CD14-positive monocyte (primary cell): ENCODE data around the gene PKD1. TPM values are rescaled to one million over a fixed set of nuclear protein-coding genes. Genes with fewer than 3 reads are reported as not detected.
A peak's percentile ranks its signal among the peaks of the same experiment; 100 is the strongest.

Experiments used
- DNase-seq, 3 donors: peaks; one replicate each; pipeline ENCODE4 v3.0.0-alpha.2; 2011 to 2022
- H2AFZ ChIP-seq: 2 replicates; pipeline ENCODE4 v1.6.0; 2012; ENCODE audit warnings: mild to moderate bottlenecking, low read depth, low read length, inconsistent platforms; ENCODE audit not compliant: insufficient read depth, poor library complexity, severe bottlenecking
- H3K27ac ChIP-seq, 2 donors: 1 replicate in 1 of 2; 2 replicates in 1 of 2; pipeline ENCODE4 v1.5.1; 2012 to 2013; ENCODE audit warnings: low read length in 2 of 2, control low read depth in 1 of 2, inconsistent platforms in 1 of 2, low read depth in 1 of 2, mild to moderate bottlenecking in 1 of 2
- H3K27me3 ChIP-seq, 2 donors: one replicate each; pipeline versions ENCODE4 v1.6.0 to v1.6.1; 2011 to 2013; ENCODE audit warnings: low read length in 2 of 2; ENCODE audit not compliant: control insufficient read depth in 2 of 2, insufficient read depth in 2 of 2
- H3K36me3 ChIP-seq, 2 donors: replicated peaks in 1 of 2; 1 replicate in 1 of 2; 2 replicates in 1 of 2; pipeline versions ENCODE4 v1.5.1 to v1.6.1; 2012 to 2013; ENCODE audit warnings: low read length in 2 of 2, control low read depth in 1 of 2, inconsistent platforms in 1 of 2, mild to moderate bottlenecking in 1 of 2; ENCODE audit not compliant: insufficient read depth in 2 of 2, control insufficient read depth in 1 of 2
- H3K4me1 ChIP-seq, 2 donors: 1 replicate in 1 of 2; 2 replicates in 1 of 2; pipeline versions ENCODE4 v1.5.1 to v1.6.1; 2012 to 2013; ENCODE audit warnings: low read length in 2 of 2, control low read depth in 1 of 2, inconsistent platforms in 1 of 2, mild to moderate bottlenecking in 1 of 2, moderate library complexity in 1 of 2; ENCODE audit not compliant: insufficient read depth in 2 of 2, control insufficient read depth in 1 of 2
- H3K4me2 ChIP-seq: replicated peaks from 2 replicates; pipeline ENCODE3; 2012; ENCODE audit warnings: low read length, moderate library complexity, mild to moderate bottlenecking; ENCODE audit not compliant: poor library complexity, severe bottlenecking; ENCODE audit errors: extremely low read depth
- H3K4me3 ChIP-seq, 3 experiments: fragments of 200-600 bp in 1 of 3; sonication (generic) in 1 of 3; replicated peaks in 1 of 3; 1 replicate in 2 of 3; 2 replicates in 1 of 3; pipeline ENCODE4 v1.5.1; 2011 to 2013; ENCODE audit warnings: low read length in 3 of 3, mild to moderate bottlenecking in 3 of 3, control low read depth in 2 of 3, low read depth in 2 of 3, inconsistent platforms in 1 of 3, moderate library complexity in 1 of 3
- H3K79me2 ChIP-seq: 2 replicates; pipeline ENCODE4 v1.6.0; 2012; ENCODE audit warnings: mild to moderate bottlenecking, control low read depth, inconsistent platforms, low read length, moderate library complexity; ENCODE audit not compliant: insufficient read depth
- H3K9ac ChIP-seq: 2 replicates; pipeline ENCODE4 v1.6.0; 2017; ENCODE audit warnings: low read length, mild to moderate bottlenecking; ENCODE audit not compliant: insufficient read depth, poor library complexity, severe bottlenecking
- H3K9me3 ChIP-seq, 2 donors: replicated peaks in 1 of 2; 1 replicate in 1 of 2; 2 replicates in 1 of 2; pipeline versions ENCODE4 v1.5.1 to v1.6.1; 2012 to 2013; ENCODE audit warnings: low read length in 2 of 2, control low read depth in 1 of 2; ENCODE audit not compliant: control insufficient read depth in 1 of 2, insufficient read depth in 1 of 2
- H4K20me1 ChIP-seq: 2 replicates; pipeline ENCODE4 v1.6.0; 2012; ENCODE audit warnings: mild to moderate bottlenecking, low read length, control low read depth, moderate library complexity; ENCODE audit not compliant: insufficient read depth
- H3K27ac Mint-ChIP-seq, 7 donors: one replicate each; pipeline ENCODE4 v1.8.0; 2020; ENCODE audit warnings: mild to moderate bottlenecking in 7 of 7, mixed read lengths in 7 of 7, moderate library complexity in 6 of 7, inconsistent platforms in 2 of 7
- H3K27me3 Mint-ChIP-seq, 3 donors: one replicate each; pipeline ENCODE4 v1.8.0; 2021 to 2022; ENCODE audit warnings: low read depth in 3 of 3, mild to moderate bottlenecking in 3 of 3, mixed read lengths in 3 of 3, moderate library complexity in 3 of 3, inconsistent platforms in 1 of 3
- H3K36me3 Mint-ChIP-seq, 2 donors: one replicate each; pipeline ENCODE4 v1.8.0; 2020; ENCODE audit warnings: mixed read lengths in 2 of 2, inconsistent platforms in 1 of 2, mild to moderate bottlenecking in 1 of 2
- H3K4me1 Mint-ChIP-seq: one replicate; pipeline ENCODE4 v1.8.0; 2020; ENCODE audit warnings: mild to moderate bottlenecking, mixed read lengths
- H3K4me3 Mint-ChIP-seq, 2 donors: one replicate each; pipeline ENCODE4 v1.8.0; 2020; ENCODE audit warnings: mild to moderate bottlenecking in 2 of 2, mixed read lengths in 2 of 2, moderate library complexity in 1 of 2
- H3K9me3 Mint-ChIP-seq, 7 donors: one replicate each; pipeline ENCODE4 v1.8.0; 2020 to 2022; ENCODE audit warnings: mixed read lengths in 7 of 7, mild to moderate bottlenecking in 6 of 7, moderate library complexity in 6 of 7, inconsistent platforms in 2 of 7
- WGBS: methylation state at CpG from one replicate; pipeline ENCODE4 v1.1.5; 2013; ENCODE audit warnings: missing lambda C conversion rate; ENCODE audit not compliant: insufficient coverage; 5-methylcytosine and 5-hydroxymethylcytosine counted together
- intact Hi-C, 2 donors: fragments of 100-400 bp; cut with micrococcal nuclease; formaldehyde crosslinking; loops; one replicate each; pipeline versions ENCODE4 v1.15.0 to v1.15.1; 2023
- polyA plus RNA-seq, 3 donors: library from polyadenylated mRNA; depleted of rRNA in 1 of 3; unstranded in 2 of 3; stranded (reverse) in 1 of 3; fragments of 300-500 nt in 2 of 3; fragments of >200 nt in 1 of 3; fragmentation: Illumina TruSeq in 2 of 3; gene quantifications; 1 replicate in 2 of 3; 2 replicates in 1 of 3; pipeline ENCODE4 v1.2.3, GENCODE V29; 2012 to 2021
- TF ChIP-seq, protein P1 (sequence below): fragments of 200-600 bp; IDR thresholded peaks from one replicate; pipeline ENCODE4 v1.8.0; 2022; ENCODE audit warnings: antibody characterized with exemption, mild to moderate bottlenecking

PKD1 gene
- polyA plus RNA-seq, 3 donors = 0.22 to 53.8 (median 1.6) TPM

DNA sequence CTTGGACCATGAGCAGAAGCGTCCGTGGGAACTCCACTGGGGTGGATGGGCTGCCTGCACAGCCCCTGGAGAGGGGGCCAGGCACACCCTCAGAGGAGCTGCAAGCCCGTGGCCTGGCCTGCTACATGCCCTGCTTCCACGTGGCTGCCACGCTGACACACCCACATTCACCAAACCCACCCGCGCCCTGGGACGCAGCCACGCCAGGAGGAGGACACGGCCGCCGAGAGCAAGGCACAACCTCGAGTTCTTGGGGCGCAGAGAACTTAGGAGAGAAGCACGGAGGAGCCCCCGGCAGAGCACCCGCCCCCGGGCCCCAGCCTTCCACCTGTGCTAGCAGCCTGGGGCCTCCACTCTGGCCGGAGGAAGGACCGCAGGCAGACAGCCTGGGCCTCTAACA is 41.9 kb upstream of the PKD1 start:
- H3K9me3 Mint-ChIP-seq = peaks cover 0 to 2% (median 0%) of the 10 kb centered on the region in 7 donors
- H3K4me1 ChIP-seq = no peaks in the 10 kb centered on the region
- no peaks in the 10 kb centered on the region for H3K9me3 ChIP-seq
- no peak overlapping the region for H3K4me2 ChIP-seq
- no peaks in the 10 kb centered on the region for H3K79me2 ChIP-seq
- intact Hi-C loops = no loop called here
- H3K4me3 Mint-ChIP-seq = no peak overlapping the region
- H4K20me1 ChIP-seq = no peaks in the 10 kb centered on the region
- WGBS = 93% methylated on average over 10 of the region's 20 CpGs
- no peak overlapping the region for H2AFZ ChIP-seq
- H3K36me3 Mint-ChIP-seq = peaks cover 34 to 46% of the 10 kb centered on the region in 2 donors
- H3K27me3 ChIP-seq = peaks cover 0 to 3% of the 10 kb centered on the region in 2 donors
- H3K27me3 Mint-ChIP-seq = peaks cover 0 to 3% (median 2%) of the 10 kb centered on the region in 3 donors
- TF ChIP-seq, protein P1, sequence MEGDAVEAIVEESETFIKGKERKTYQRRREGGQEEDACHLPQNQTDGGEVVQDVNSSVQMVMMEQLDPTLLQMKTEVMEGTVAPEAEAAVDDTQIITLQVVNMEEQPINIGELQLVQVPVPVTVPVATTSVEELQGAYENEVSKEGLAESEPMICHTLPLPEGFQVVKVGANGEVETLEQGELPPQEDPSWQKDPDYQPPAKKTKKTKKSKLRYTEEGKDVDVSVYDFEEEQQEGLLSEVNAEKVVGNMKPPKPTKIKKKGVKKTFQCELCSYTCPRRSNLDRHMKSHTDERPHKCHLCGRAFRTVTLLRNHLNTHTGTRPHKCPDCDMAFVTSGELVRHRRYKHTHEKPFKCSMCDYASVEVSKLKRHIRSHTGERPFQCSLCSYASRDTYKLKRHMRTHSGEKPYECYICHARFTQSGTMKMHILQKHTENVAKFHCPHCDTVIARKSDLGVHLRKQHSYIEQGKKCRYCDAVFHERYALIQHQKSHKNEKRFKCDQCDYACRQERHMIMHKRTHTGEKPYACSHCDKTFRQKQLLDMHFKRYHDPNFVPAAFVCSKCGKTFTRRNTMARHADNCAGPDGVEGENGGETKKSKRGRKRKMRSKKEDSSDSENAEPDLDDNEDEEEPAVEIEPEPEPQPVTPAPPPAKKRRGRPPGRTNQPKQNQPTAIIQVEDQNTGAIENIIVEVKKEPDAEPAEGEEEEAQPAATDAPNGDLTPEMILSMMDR = no peak
- H3K4me1 Mint-ChIP-seq = no peaks in the 10 kb centered on the region
- DNase-seq = no peak
- H3K27ac ChIP-seq = no peak overlapping the region
- peak overlapping the region in 1 of 7 donors; percentile 60 for H3K27ac Mint-ChIP-seq
- no peak overlapping the region for H3K9ac ChIP-seq
- H3K36me3 ChIP-seq = peaks cover 43 to 52% of the 10 kb centered on the region in 2 donors
- no peak overlapping the region for H3K4me3 ChIP-seq

DNA sequence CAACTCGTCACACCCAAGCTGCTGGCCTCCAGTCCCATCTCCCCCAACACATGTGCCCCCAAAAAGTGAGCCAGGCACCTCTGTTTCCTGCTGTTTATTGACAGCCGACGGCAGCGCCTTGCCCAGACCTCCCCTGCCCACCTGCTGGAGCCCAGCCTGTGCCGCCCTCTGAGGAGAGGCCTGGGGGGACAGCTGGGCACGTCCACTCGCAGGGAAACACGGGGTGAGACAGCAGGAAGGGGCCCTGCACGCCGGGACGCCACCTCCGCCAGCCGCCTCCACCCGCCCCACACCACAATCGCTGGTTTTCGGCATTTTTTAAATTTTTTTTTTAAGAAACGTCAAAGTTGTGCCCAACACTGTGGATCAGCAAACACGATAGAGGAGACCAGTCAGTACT is 41.4 kb upstream of the PKD1 start:
- Histone ChIP-seq H3K4me2 (no peak overlapping the region), H3K27ac (no peak overlapping the region), H3K9me3 (no peaks in the 10 kb centered on the region), H3K27me3 (peaks cover 0 to 3% of the 10 kb centered on the region in 2 donors), H3K79me2 (no peaks in the 10 kb centered on the region), H3K36me3 (peaks cover 43 to 54% of the 10 kb centered on the region in 2 donors), H4K20me1 (no peaks in the 10 kb centered on the region), H2AFZ (no peak overlapping the region), H3K4me3 (no peak overlapping the region), H3K4me1 (no peaks in the 10 kb centered on the region), H3K9ac (no peak overlapping the region)
- Mint-ChIP-seq H3K36me3 (peaks cover 34 to 47% of the 10 kb centered on the region in 2 donors), H3K4me1 (no peaks in the 10 kb centered on the region), H3K4me3 (no peak overlapping the region), H3K9me3 (peaks cover 0 to 2% (median 0%) of the 10 kb centered on the region in 7 donors), H3K27ac (peak overlapping the region in 1 of 7 donors; percentile 4), H3K27me3 (peaks cover 0 to 3% (median 2%) of the 10 kb centered on the region in 3 donors)
- intact Hi-C loops = no loop called here
- TF ChIP-seq, protein P1 = no peak
- no peak for DNase-seq
- WGBS = 93% methylated on average over 9 of the region's 18 CpGs
